Gastroesophageal sphincter (tissue), 3 donors: ENCODE data around the gene GSC2.

Experiments used
- CTCF ChIP-seq, 4 experiments: fragments of 200-600 bp in 2 of 4; fragments of 450-650 bp in 2 of 4; sonication (generic) in 1 of 4; IDR thresholded peaks; one replicate each; pipeline ENCODE4 v1.5.1; 2017 to 2019; ENCODE audit warnings: antibody characterized with exemption in 4 of 4, mild to moderate bottlenecking in 2 of 4, moderate library complexity in 2 of 4
- POLR2A ChIP-seq, 2 donors: fragments of 450-650 bp; IDR thresholded peaks; one replicate each; pipeline ENCODE4 v1.6.1; 2017; ENCODE audit warnings: antibody characterized with exemption in 2 of 2, mild to moderate bottlenecking in 2 of 2, moderate library complexity in 1 of 2
- POLR2AphosphoS5 ChIP-seq: sonication (generic); formaldehyde crosslinking; IDR thresholded peaks from one replicate; pipeline ENCODE4 v1.6.1; 2017; ENCODE audit warnings: antibody characterized with exemption

GRCh38 chr22:19120829-19121630 is 29.1 kb downstream of the GSC2 start:
- TF ChIP-seq POLR2AphosphoS5 (no peak), CTCF (IDR thresholded peaks at IDR 0.05) (no peak), POLR2A (IDR thresholded peaks at IDR 0.05) (no peak)
